Activated T-cell treated with anti-CD3 and anti-CD28 coated beads, Interleukin-2, amount 50 U/mL, for 72 hours (primary cell): ENCODE measurements around the gene GTSF1L. TPM values are rescaled to one million over a fixed set of nuclear protein-coding genes. Genes with fewer than 3 reads are reported as not detected.

Source experiments
- total RNA-seq, 2 donors: library from RNA; stranded (reverse); gene quantifications; one replicate each; pipeline ENCODE4 v1.2.3, GENCODE V29; 2022

GTSF1L gene
- total RNA-seq, 2 donors from 2014 or later, result not detected

Other genes starting within 250 kb of the GTSF1L start
- gene L3MBTL1, start 219.3 kb downstream of the GTSF1L start, total RNA-seq, result 10 to 100 TPM; 17.7 to 20.2 TPM
- 1 to 10 TPM; 1.4 to 1.7 TPM for gene SGK2, start 168.0 kb downstream of the GTSF1L start, total RNA-seq
- gene IFT52, start 136.1 kb downstream of the GTSF1L start, total RNA-seq, result 10 to 100 TPM; 22.2 to 23.5 TPM
- 10 to 100 TPM; 76.9 to 87.7 TPM for gene MYBL2, start 59.9 kb downstream of the GTSF1L start, total RNA-seq
- gene TOX2, start 187.8 kb upstream of the GTSF1L start, total RNA-seq, result 10 to 100 TPM; 17.5 to 42.8 TPM